ENCODE results near the gene LRRC18.
A peak's percentile ranks its signal among the peaks of the same experiment; 100 is the strongest.

The LRRC18 gene

GRCh38 chr10:48906841-48907240 lies 32.8 kb downstream of the LRRC18 start:
- DNase-seq, result no peak

- no peak for DNase-seq
These were observed 34.3 kb downstream of the LRRC18 start for GRCh38 chr10:48905311-48905710.

- no peak for DNase-seq
These were observed 34.8 kb downstream of the LRRC18 start for GRCh38 chr10:48904861-48905260.

GRCh38 chr10:48903151-48903550 lies 36.5 kb downstream of the LRRC18 start:
- no peak for DNase-seq

- DNase-seq, result no peak
These were observed 37.5 kb downstream of the LRRC18 start for GRCh38 chr10:48902096-48902495.

- no peak for DNase-seq
These were observed 38.3 kb downstream of the LRRC18 start for GRCh38 chr10:48901319-48901718.

GRCh38 chr10:48900371-48900801 lies 39.3 kb downstream of the LRRC18 start:
- DNase-seq, result no peak

GRCh38 chr10:48899781-48900180 lies 39.9 kb downstream of the LRRC18 start:
- no peak for DNase-seq

- DNase-seq, result no peak
These were observed 41.2 kb downstream of the LRRC18 start for GRCh38 chr10:48898426-48898825.

- no peak for DNase-seq
These were observed 42.2 kb downstream of the LRRC18 start for GRCh38 chr10:48897441-48897790.

- DNase-seq, result no peak
These were observed 42.7 kb downstream of the LRRC18 start for GRCh38 chr10:48896756-48897440.

- no peak for DNase-seq
These were observed 43.8 kb downstream of the LRRC18 start for GRCh38 chr10:48895803-48896195.

- DNase-seq, result no peak
These were observed 44.5 kb downstream of the LRRC18 start for GRCh38 chr10:48894911-48895802.

GRCh38 chr10:48890888-48891850 lies 48.5 kb downstream of the LRRC18 start:
- no peak for DNase-seq

GRCh38 chr10:48887982-48888381 lies 51.7 kb downstream of the LRRC18 start:
- DNase-seq, result no peak

- DNase-seq, result peak; percentile 11
These were observed 54.3 kb downstream of the LRRC18 start for GRCh38 chr10:48885376-48885775.

- DNase-seq, result no peak
These were observed 55.2 kb downstream of the LRRC18 start for GRCh38 chr10:48884179-48885045.

GRCh38 chr10:48883701-48884100 lies 55.9 kb downstream of the LRRC18 start:
- DNase-seq, result no peak

GRCh38 chr10:48882881-48883280 lies 56.8 kb downstream of the LRRC18 start:
- no peak for DNase-seq

- no peak for DNase-seq
These were observed 57.7 kb downstream of the LRRC18 start for GRCh38 chr10:48881937-48882336.

GRCh38 chr10:48880016-48880705 lies 59.5 kb downstream of the LRRC18 start:
- DNase-seq, result no peak
